ENCODE measurements around the gene ADCY5.

DNA sequence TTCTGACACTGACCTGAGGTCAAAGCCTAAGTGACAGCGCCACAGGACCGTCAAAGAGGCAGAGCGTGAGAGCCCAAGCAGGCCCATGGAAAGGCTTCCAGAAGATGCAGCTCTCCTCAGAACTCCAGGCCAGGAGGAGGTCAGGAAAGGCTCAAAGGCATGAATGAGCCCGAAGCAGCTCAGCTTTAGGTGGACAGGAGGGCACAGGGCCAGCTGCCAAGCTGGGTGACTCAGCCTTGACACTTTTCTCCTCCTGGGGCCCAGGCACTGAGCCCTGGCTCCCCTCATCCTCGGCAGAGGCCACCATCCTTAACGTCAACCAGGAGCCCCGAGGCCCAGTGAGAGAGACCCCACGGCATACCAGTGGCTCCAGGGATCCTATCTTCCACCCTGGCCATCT is 62.9 kb downstream of the ADCY5 start:
- TF ChIP-seq POLR2AphosphoS5 (IDR thresholded peaks at IDR 0.05; ENCODE audit: low read depth, low read length) (no peak), TAF1 (IDR thresholded peaks at IDR 0.05; ENCODE audit: borderline replicate concordance, insufficient read depth, low read length) (no peak)
- TF ChIP-seq, protein P1, sequence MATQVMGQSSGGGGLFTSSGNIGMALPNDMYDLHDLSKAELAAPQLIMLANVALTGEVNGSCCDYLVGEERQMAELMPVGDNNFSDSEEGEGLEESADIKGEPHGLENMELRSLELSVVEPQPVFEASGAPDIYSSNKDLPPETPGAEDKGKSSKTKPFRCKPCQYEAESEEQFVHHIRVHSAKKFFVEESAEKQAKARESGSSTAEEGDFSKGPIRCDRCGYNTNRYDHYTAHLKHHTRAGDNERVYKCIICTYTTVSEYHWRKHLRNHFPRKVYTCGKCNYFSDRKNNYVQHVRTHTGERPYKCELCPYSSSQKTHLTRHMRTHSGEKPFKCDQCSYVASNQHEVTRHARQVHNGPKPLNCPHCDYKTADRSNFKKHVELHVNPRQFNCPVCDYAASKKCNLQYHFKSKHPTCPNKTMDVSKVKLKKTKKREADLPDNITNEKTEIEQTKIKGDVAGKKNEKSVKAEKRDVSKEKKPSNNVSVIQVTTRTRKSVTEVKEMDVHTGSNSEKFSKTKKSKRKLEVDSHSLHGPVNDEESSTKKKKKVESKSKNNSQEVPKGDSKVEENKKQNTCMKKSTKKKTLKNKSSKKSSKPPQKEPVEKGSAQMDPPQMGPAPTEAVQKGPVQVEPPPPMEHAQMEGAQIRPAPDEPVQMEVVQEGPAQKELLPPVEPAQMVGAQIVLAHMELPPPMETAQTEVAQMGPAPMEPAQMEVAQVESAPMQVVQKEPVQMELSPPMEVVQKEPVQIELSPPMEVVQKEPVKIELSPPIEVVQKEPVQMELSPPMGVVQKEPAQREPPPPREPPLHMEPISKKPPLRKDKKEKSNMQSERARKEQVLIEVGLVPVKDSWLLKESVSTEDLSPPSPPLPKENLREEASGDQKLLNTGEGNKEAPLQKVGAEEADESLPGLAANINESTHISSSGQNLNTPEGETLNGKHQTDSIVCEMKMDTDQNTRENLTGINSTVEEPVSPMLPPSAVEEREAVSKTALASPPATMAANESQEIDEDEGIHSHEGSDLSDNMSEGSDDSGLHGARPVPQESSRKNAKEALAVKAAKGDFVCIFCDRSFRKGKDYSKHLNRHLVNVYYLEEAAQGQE (IDR thresholded peaks at IDR 0.05; ENCODE audit: insufficient read depth in 1 of 2, low read depth in 2 of 2, low read length in 2 of 2) = no peak

Data from PFSK-1 (cell line).